Fibroblast of gingiva (primary cell): ENCODE data around the gene PLBD2.

Experiments used
- DNase-seq: peaks from one replicate; pipeline ENCODE4 v3.0.0-alpha.2; 2011; ENCODE audit warnings: low read depth

The PLBD2 gene

GRCh38 chr12:113369391-113369985, 11.1 kb downstream of the PLBD2 start:
- DNase-seq = peak; percentile 74

- no peak for DNase-seq
Observed at GRCh38 chr12:113370923-113371682, 12.7 kb downstream of the PLBD2 start.

- no peak for DNase-seq
Observed at GRCh38 chr12:113371808-113372207, 13.4 kb downstream of the PLBD2 start.

GRCh38 chr12:113372371-113372770, 14.0 kb downstream of the PLBD2 start:
- DNase-seq = no peak

- DNase-seq = no peak
Observed at GRCh38 chr12:113373440-113373839, 15.1 kb downstream of the PLBD2 start.

GRCh38 chr12:113373969-113374368, 15.6 kb downstream of the PLBD2 start:
- no peak for DNase-seq

- DNase-seq = no peak
Observed at GRCh38 chr12:113374823-113375428, 16.5 kb downstream of the PLBD2 start.

GRCh38 chr12:113378291-113378690, 19.9 kb downstream of the PLBD2 start:
- no peak for DNase-seq

- DNase-seq = no peak
Observed at GRCh38 chr12:113381220-113381619, 22.8 kb downstream of the PLBD2 start.

- no peak for DNase-seq
Observed at GRCh38 chr12:113382206-113382605, 23.8 kb downstream of the PLBD2 start.

- DNase-seq = no peak
Observed at GRCh38 chr12:113384778-113385177, 26.4 kb downstream of the PLBD2 start.

- no peak for DNase-seq
Observed at GRCh38 chr12:113385282-113385882, 27.0 kb downstream of the PLBD2 start.

- no peak for DNase-seq
Observed at GRCh38 chr12:113386866-113387566, 28.6 kb downstream of the PLBD2 start.

- no peak for DNase-seq
Observed at GRCh38 chr12:113387631-113388030, 29.2 kb downstream of the PLBD2 start.

- no peak for DNase-seq
Observed at GRCh38 chr12:113388351-113388750, 30.0 kb downstream of the PLBD2 start.

GRCh38 chr12:113390064-113391043, 32.0 kb downstream of the PLBD2 start:
- no peak for DNase-seq

- DNase-seq = no peak
Observed at GRCh38 chr12:113391145-113391544, 32.8 kb downstream of the PLBD2 start.

- no peak for DNase-seq
Observed at GRCh38 chr12:113391650-113392337, 33.4 kb downstream of the PLBD2 start.

GRCh38 chr12:113392520-113392919, 34.1 kb downstream of the PLBD2 start:
- DNase-seq = no peak

GRCh38 chr12:113392988-113393579, 34.7 kb downstream of the PLBD2 start:
- DNase-seq = no peak
